Activated CD4-positive, alpha-beta memory T cell treated with anti-CD3 and anti-CD28 coated beads, Interleukin-2, amount 10 ng/mL, durations not matched to agents 7 days and 5 days (primary cell): ENCODE data around the gene EMC10. TPM values are rescaled to one million over a fixed set of nuclear protein-coding genes. Genes with fewer than 3 reads are reported as not detected.

Source experiments
- CTCF ChIA-PET: fragments of 350-600 bp; sonication (Branson Sonifier 250); formaldehyde crosslinking; loops from one replicate; lab custom pipeline; 2021; ENCODE audit warnings: antibody characterized with exemption, inconsistent platforms; lab: Charles Lee
- POLR2A ChIA-PET: fragments of 350-600 bp; sonication (Branson Sonifier 250); formaldehyde crosslinking; loops from one replicate; lab custom pipeline; 2021; ENCODE audit warnings: antibody characterized with exemption; lab: Charles Lee
- DNase-seq: peaks from one replicate; pipeline ENCODE4 v3.0.0-alpha.2; 2020
- H3K27ac Mint-ChIP-seq: one replicate; pipeline ENCODE4 v1.8.0; 2021; ENCODE audit warnings: mild to moderate bottlenecking, mixed read lengths
- H3K27me3 Mint-ChIP-seq: one replicate; pipeline ENCODE4 v1.8.0; 2021; ENCODE audit warnings: mixed read lengths
- H3K36me3 Mint-ChIP-seq: one replicate; pipeline ENCODE4 v1.8.0; 2021; ENCODE audit warnings: low read depth, mixed read lengths
- H3K4me1 Mint-ChIP-seq: one replicate; pipeline ENCODE4 v1.8.0; 2021; ENCODE audit warnings: mixed read lengths
- H3K4me3 Mint-ChIP-seq: one replicate; pipeline ENCODE4 v1.8.0; 2021; ENCODE audit warnings: mild to moderate bottlenecking, mixed read lengths
- H3K9me3 Mint-ChIP-seq: one replicate; pipeline ENCODE4 v1.8.0; 2021; ENCODE audit warnings: mixed read lengths
- total RNA-seq, 2 experiments: library from RNA; stranded (reverse); gene quantifications; one replicate each; pipeline ENCODE4 v1.2.3, GENCODE V29; 2021

The EMC10 gene
- total RNA-seq, 2 experiments from 2014 or later: 56.3 to 57.2 TPM

DNA sequence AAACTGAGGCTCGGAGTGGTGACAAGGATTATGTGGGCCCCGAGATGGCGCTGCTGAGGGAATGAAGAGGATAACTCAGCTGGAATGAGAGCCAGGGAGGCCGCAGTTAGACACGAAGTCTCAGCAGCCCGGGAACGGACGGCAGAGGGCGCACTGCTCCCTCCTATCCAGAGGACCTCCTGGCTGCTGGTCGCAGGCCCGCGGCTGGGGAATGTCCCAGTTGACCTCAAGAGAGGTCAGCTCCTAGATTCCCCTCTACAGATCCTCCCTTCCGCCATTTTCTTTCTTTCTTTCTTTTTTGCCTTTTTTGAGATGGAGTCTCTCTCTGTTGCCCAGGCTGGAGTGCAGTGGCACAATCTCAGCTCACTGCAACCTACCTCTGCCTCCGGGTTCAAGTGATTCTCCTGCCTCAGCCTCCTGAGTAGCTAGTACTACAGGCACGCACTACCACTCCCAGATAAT lies 61.5 kb downstream of the EMC10 start:
- peaks cover under 1% of the 10 kb centered on the region for H3K9me3 Mint-ChIP-seq
- peaks cover 6% of the 10 kb centered on the region for H3K27me3 Mint-ChIP-seq
- H3K4me3 Mint-ChIP-seq: no peak overlapping the region
- no peaks in the 10 kb centered on the region for H3K4me1 Mint-ChIP-seq
- no peak overlapping the region for H3K27ac Mint-ChIP-seq
- CTCF ChIA-PET: interaction anchor here (0.6 to 4.2 kb wide), 14 partner anchors 17 to 384 kb away, joined by 3 to 26 read pairs (median 4); partner anchors contain the start of gene JOSD2
- DNase-seq: peak; percentile 65
- POLR2A ChIA-PET: no interaction called here
- H3K36me3 Mint-ChIP-seq: no peaks in the 10 kb centered on the region

Other genes with a start within 250 kb of the EMC10 start
- 1 to 10 TPM; 4.2 to 4.3 TPM for gene KCNC3, start 147.1 kb upstream of the EMC10 start, total RNA-seq
- gene NAPSA, start 110.9 kb upstream of the EMC10 start, total RNA-seq: 1 to 10 TPM; 3.2 to 3.9 TPM
- gene NR1H2, start 100.0 kb upstream of the EMC10 start, total RNA-seq: 10 to 100 TPM; 79.7 to 86.2 TPM
- 100 to 1,000 TPM; 117 to 119 TPM for gene POLD1, start 92.2 kb upstream of the EMC10 start, total RNA-seq
- gene SPIB, start 57.6 kb upstream of the EMC10 start, total RNA-seq: under 1 TPM in 1 of 2 experiments, not detected in 1; 0.18 TPM
- gene MYBPC2, start 43.6 kb upstream of the EMC10 start, total RNA-seq: under 1 TPM; 0.28 to 0.33 TPM
- under 1 TPM in 1 of 2 experiments, not detected in 1; 0.33 TPM for gene GARIN5A, start 341 bp downstream of the EMC10 start, total RNA-seq
- 10 to 100 TPM; 44.7 to 51.4 TPM for gene JOSD2, start 34.7 kb downstream of the EMC10 start, total RNA-seq
- gene ASPDH, start 37.4 kb downstream of the EMC10 start, total RNA-seq: not detected
- gene LRRC4B, start 91.9 kb downstream of the EMC10 start, total RNA-seq: not detected
- gene SYT3, start 163.4 kb downstream of the EMC10 start, total RNA-seq: not detected
- gene C19orf81, start 172.9 kb downstream of the EMC10 start, total RNA-seq: not detected
- not detected for gene SHANK1, start 243.3 kb downstream of the EMC10 start, total RNA-seq
- gene CLEC11A, start 246.9 kb downstream of the EMC10 start, total RNA-seq: under 1 TPM; 0.43 to 0.65 TPM